HG03558 (cell line): ENCODE results near the gene MAP4K4.

Experiments used
- ATAC-seq: cut with Tn5 transposase; IDR thresholded peaks from one replicate; pipeline ENCODE4 v1.9.1; 2021; ENCODE audit warnings: moderate number of reproducible peaks; ENCODE audit not compliant: unreplicated experiment; ENCODE audit errors: extremely low read depth

MAP4K4 gene

GRCh38 chr2:101854877-101855276, 157.4 kb downstream of the MAP4K4 start:
- ATAC-seq = no peak

- ATAC-seq = no peak
These were observed 158.3 kb downstream of the MAP4K4 start for GRCh38 chr2:101855776-101856175.

- ATAC-seq = no peak
These were observed 160.7 kb downstream of the MAP4K4 start for GRCh38 chr2:101858246-101858645.

GRCh38 chr2:101858910-101859309, 161.4 kb downstream of the MAP4K4 start:
- no peak for ATAC-seq

- no peak for ATAC-seq
These were observed 162.1 kb downstream of the MAP4K4 start for GRCh38 chr2:101859604-101860003.

GRCh38 chr2:101860157-101860556, 162.7 kb downstream of the MAP4K4 start:
- no peak for ATAC-seq

GRCh38 chr2:101860782-101861181, 163.3 kb downstream of the MAP4K4 start:
- no peak for ATAC-seq

GRCh38 chr2:101861382-101861781, 163.9 kb downstream of the MAP4K4 start:
- ATAC-seq = no peak

- no peak for ATAC-seq
These were observed 166.0 kb downstream of the MAP4K4 start for GRCh38 chr2:101863534-101863933.

- ATAC-seq = no peak
These were observed 166.9 kb downstream of the MAP4K4 start for GRCh38 chr2:101864426-101864825.

GRCh38 chr2:101868525-101868924, 171.0 kb downstream of the MAP4K4 start:
- ATAC-seq = no peak

GRCh38 chr2:101869527-101869926, 172.0 kb downstream of the MAP4K4 start:
- no peak for ATAC-seq

GRCh38 chr2:101870444-101870843, 172.9 kb downstream of the MAP4K4 start:
- no peak for ATAC-seq

GRCh38 chr2:101871480-101871879, 174.0 kb downstream of the MAP4K4 start:
- no peak for ATAC-seq

GRCh38 chr2:101872480-101872879, 175.0 kb downstream of the MAP4K4 start:
- no peak for ATAC-seq

- ATAC-seq = no peak
These were observed 176.0 kb downstream of the MAP4K4 start for GRCh38 chr2:101873543-101873942.

GRCh38 chr2:101874069-101874468, 176.6 kb downstream of the MAP4K4 start:
- ATAC-seq = no peak

GRCh38 chr2:101879466-101879865, 182.0 kb downstream of the MAP4K4 start:
- no peak for ATAC-seq

- no peak for ATAC-seq
These were observed 183.6 kb downstream of the MAP4K4 start for GRCh38 chr2:101881131-101881530.

GRCh38 chr2:101882769-101883307, 185.3 kb downstream of the MAP4K4 start:
- no peak for ATAC-seq

GRCh38 chr2:101883860-101884259, 186.4 kb downstream of the MAP4K4 start:
- no peak for ATAC-seq

- ATAC-seq = no peak
These were observed 186.9 kb downstream of the MAP4K4 start for GRCh38 chr2:101884423-101884822.

- ATAC-seq = no peak
These were observed 189.8 kb downstream of the MAP4K4 start for GRCh38 chr2:101887328-101887727.
